ENCODE results near the gene ABCA13.

GRCh38 chr7:48390388-48391327, 219.4 kb downstream of the ABCA13 start:
- no peak for TF ChIP-seq ZNF274 (IDR thresholded peaks at IDR 0.05; ENCODE audit: low read depth, low read length)
- TF ChIP-seq CTCF (IDR thresholded peaks at IDR 0.05 in 2 of 3, conservative IDR thresholded peaks at IDR 0.05 in 1 of 3; ENCODE audit: borderline replicate concordance in 1 of 3, insufficient read depth in 1 of 3, low read depth in 2 of 3, low read length in 2 of 3): no peak
- no peak for TF ChIP-seq POLR2A (IDR thresholded peaks at IDR 0.05; ENCODE audit: borderline replicate concordance, extremely low read depth, insufficient read depth, insufficient read length)
- TF ChIP-seq JUND (IDR thresholded peaks at IDR 0.05): no peak
- TF ChIP-seq, protein P1, sequence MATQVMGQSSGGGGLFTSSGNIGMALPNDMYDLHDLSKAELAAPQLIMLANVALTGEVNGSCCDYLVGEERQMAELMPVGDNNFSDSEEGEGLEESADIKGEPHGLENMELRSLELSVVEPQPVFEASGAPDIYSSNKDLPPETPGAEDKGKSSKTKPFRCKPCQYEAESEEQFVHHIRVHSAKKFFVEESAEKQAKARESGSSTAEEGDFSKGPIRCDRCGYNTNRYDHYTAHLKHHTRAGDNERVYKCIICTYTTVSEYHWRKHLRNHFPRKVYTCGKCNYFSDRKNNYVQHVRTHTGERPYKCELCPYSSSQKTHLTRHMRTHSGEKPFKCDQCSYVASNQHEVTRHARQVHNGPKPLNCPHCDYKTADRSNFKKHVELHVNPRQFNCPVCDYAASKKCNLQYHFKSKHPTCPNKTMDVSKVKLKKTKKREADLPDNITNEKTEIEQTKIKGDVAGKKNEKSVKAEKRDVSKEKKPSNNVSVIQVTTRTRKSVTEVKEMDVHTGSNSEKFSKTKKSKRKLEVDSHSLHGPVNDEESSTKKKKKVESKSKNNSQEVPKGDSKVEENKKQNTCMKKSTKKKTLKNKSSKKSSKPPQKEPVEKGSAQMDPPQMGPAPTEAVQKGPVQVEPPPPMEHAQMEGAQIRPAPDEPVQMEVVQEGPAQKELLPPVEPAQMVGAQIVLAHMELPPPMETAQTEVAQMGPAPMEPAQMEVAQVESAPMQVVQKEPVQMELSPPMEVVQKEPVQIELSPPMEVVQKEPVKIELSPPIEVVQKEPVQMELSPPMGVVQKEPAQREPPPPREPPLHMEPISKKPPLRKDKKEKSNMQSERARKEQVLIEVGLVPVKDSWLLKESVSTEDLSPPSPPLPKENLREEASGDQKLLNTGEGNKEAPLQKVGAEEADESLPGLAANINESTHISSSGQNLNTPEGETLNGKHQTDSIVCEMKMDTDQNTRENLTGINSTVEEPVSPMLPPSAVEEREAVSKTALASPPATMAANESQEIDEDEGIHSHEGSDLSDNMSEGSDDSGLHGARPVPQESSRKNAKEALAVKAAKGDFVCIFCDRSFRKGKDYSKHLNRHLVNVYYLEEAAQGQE (IDR thresholded peaks at IDR 0.05; ENCODE audit: low read depth): no peak
- TF ChIP-seq CEBPB (IDR thresholded peaks at IDR 0.05; ENCODE audit: low read depth): no peak
- TF ChIP-seq, protein P2, sequence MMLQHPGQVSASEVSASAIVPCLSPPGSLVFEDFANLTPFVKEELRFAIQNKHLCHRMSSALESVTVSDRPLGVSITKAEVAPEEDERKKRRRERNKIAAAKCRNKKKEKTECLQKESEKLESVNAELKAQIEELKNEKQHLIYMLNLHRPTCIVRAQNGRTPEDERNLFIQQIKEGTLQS (IDR thresholded peaks at IDR 0.05): no peak
- TF ChIP-seq MAX (IDR thresholded peaks at IDR 0.05): no peak
- TF ChIP-seq TCF7L2 (IDR thresholded peaks at IDR 0.05; ENCODE audit: borderline replicate concordance, extremely low read depth, insufficient read depth, insufficient read length): no peak
- no peak for TF ChIP-seq YY1 (IDR thresholded peaks at IDR 0.05; ENCODE audit: extremely low read depth, insufficient replicate concordance, low read depth, low read length)
- TF ChIP-seq SP1 (IDR thresholded peaks at IDR 0.05; ENCODE audit: low read depth): no peak
